HG02610 (cell line): ENCODE results near the gene MGAT5.

Source experiments
- ATAC-seq: cut with Tn5 transposase; IDR thresholded peaks from one replicate; pipeline ENCODE4 v1.9.1; 2021; ENCODE audit warnings: mild to moderate bottlenecking, moderate library complexity; ENCODE audit not compliant: unreplicated experiment

Gene MGAT5

GRCh38 chr2:134491022-134491421 is 237.2 kb downstream of the MGAT5 start:
- no peak for ATAC-seq

- ATAC-seq, result no peak
Observed at GRCh38 chr2:134491771-134492441, 238.0 kb downstream of the MGAT5 start.

- no peak for ATAC-seq
Observed at GRCh38 chr2:134493797-134494196, 239.9 kb downstream of the MGAT5 start.

- no peak for ATAC-seq
Observed at GRCh38 chr2:134498654-134499053, 244.8 kb downstream of the MGAT5 start.

GRCh38 chr2:134499307-134499926 is 245.5 kb downstream of the MGAT5 start:
- ATAC-seq, result no peak

- ATAC-seq, result no peak
Observed at GRCh38 chr2:134500211-134500935, 246.5 kb downstream of the MGAT5 start.

- no peak for ATAC-seq
Observed at GRCh38 chr2:134501476-134502091, 247.7 kb downstream of the MGAT5 start.

- ATAC-seq, result no peak
Observed at GRCh38 chr2:134502104-134502503, 248.2 kb downstream of the MGAT5 start.
